ENCODE measurements around the gene IMPDH2.
A peak's percentile ranks its signal among the peaks of the same experiment; 100 is the strongest.

The IMPDH2 gene

DNA sequence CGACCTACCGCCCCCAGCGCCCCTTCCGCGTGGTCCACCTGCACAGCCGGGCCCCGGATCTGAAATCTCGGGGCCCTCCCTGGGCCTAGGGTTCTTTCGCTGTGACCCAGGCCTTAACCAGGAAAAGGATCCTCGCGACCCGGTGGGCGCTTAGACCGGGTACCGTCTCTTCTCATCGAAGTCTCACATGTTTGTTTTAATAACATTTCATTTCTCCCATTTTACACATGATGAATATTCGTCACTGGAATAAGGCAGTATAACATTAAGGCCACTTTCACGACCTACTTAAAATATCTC is 10.5 kb downstream of the IMPDH2 start:
- Histone ChIP-seq H3K9ac (ENCODE audit: low read length) (peak overlapping the region; percentile 73), H3K9me2 (replicated peaks; ENCODE audit: insufficient read depth, low read length) (no peaks in the 10 kb centered on the region), H3K4me3 (ENCODE audit: low read length) (peak overlapping the region; percentile 86), H3K9me3 (replicated peaks; ENCODE audit: insufficient read depth, low read length) (no peaks in the 10 kb centered on the region), H3K27me3 (replicated peaks; ENCODE audit: insufficient read depth, low read length) (no peaks in the 10 kb centered on the region), H3K36me3 (replicated peaks; ENCODE audit: insufficient read depth, low read length) (peaks cover 7% of the 10 kb centered on the region; the same call in 1 of the 2 replicates), H4K20me1 (ENCODE audit: insufficient read depth, low read length) (0 out of 2 replicates have a peak, but pooled peaks cover 2% of the 10 kb centered on the region), H3K79me2 (ENCODE audit: low read length) (peaks cover 47% of the 10 kb centered on the region), H3F3A (ENCODE audit: insufficient read depth, low read length) (peaks cover 67% of the 10 kb centered on the region), H3K4me1 (ENCODE audit: low read length) (peaks cover 24% of the 10 kb centered on the region), H3K27ac (ENCODE audit: low read length) (peak overlapping the region; percentile 72; the same call in 1 of the 2 replicates), H2AFZ (ENCODE audit: low read length) (peak overlapping the region; percentile 74), H3K4me2 (ENCODE audit: low read depth, low read length) (peak overlapping the region; percentile 95)
- peak; percentile 52 for DNase-seq
- TF ChIP-seq EZH2 (optimal IDR thresholded peaks at IDR 0.05; ENCODE audit: low read depth, low read length) = no peak

DNA sequence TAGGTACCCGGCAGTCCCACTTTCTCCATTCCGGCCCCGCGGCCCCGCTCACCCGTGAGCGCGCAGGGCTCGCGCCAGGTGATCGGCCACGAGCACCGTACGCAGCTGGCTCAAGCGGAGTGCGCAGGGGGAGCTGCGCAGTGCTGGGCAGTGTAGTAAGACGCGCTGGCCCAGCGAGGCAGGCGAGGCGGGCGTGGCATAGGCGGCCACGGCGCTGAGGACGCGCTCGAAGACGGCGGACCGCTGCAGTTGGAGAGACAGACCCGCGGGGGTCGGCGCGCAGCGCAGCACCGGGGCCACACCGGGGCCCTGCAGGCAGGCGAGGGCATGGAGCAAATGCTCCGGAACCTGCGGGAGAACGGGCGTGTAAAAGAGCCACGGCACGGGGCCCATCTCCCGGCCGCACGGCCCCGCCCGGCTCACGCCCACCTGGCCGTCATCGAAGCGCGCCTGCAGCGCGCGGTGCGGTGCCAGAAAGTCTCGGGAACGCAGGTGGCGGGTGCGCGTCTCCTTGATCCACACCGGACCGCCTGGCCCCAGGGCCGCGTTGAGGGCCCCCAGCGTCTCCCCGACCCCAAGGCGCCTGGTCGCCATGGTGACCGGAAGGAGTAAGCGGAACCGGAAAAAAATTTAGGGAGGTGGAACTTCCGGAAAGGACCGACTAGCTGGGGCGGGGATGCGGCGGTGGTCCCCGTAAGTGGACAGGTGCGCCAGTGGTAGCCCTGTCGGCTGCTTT is 11.1 kb downstream of the IMPDH2 start, which contains the start of gene DALRD3:
Gene DALRD3 (minus strand): TSS at position 610 of the 736 bp plus-strand sequence. CDS start 16 bp downstream, at position 594.
- peak within 1 kb of the TSS; percentile 72; the same call in 1 of the 2 replicates for H3K27ac ChIP-seq (ENCODE audit: low read length)
- H2AFZ ChIP-seq (ENCODE audit: low read length) = peak within 1 kb of the TSS; percentile 74
- peak within 1 kb of the TSS; percentile 86 for H3K4me3 ChIP-seq (ENCODE audit: low read length)
- no peaks in the 10 kb centered on the region for H3K9me2 ChIP-seq (replicated peaks; ENCODE audit: insufficient read depth, low read length)
- 0 out of 2 replicates have a peak, but pooled peaks cover 2% of the 10 kb centered on the region for H4K20me1 ChIP-seq (ENCODE audit: insufficient read depth, low read length)
- peaks cover 21% of the 10 kb centered on the region for H3K4me1 ChIP-seq (ENCODE audit: low read length)
- no peaks in the 10 kb centered on the region for H3K27me3 ChIP-seq (replicated peaks; ENCODE audit: insufficient read depth, low read length)
- peaks cover 64% of the 10 kb centered on the region for H3F3A ChIP-seq (ENCODE audit: insufficient read depth, low read length)
- peak within 1 kb of the TSS; percentile 95 for H3K4me2 ChIP-seq (ENCODE audit: low read depth, low read length)
- TF ChIP-seq EZH2 (optimal IDR thresholded peaks at IDR 0.05; ENCODE audit: low read depth, low read length) (no peak), EZH2phosphoT487 (IDR thresholded peaks at IDR 0.05; ENCODE audit: low read length) (no peak)
- TF ChIP-seq, protein P1, sequence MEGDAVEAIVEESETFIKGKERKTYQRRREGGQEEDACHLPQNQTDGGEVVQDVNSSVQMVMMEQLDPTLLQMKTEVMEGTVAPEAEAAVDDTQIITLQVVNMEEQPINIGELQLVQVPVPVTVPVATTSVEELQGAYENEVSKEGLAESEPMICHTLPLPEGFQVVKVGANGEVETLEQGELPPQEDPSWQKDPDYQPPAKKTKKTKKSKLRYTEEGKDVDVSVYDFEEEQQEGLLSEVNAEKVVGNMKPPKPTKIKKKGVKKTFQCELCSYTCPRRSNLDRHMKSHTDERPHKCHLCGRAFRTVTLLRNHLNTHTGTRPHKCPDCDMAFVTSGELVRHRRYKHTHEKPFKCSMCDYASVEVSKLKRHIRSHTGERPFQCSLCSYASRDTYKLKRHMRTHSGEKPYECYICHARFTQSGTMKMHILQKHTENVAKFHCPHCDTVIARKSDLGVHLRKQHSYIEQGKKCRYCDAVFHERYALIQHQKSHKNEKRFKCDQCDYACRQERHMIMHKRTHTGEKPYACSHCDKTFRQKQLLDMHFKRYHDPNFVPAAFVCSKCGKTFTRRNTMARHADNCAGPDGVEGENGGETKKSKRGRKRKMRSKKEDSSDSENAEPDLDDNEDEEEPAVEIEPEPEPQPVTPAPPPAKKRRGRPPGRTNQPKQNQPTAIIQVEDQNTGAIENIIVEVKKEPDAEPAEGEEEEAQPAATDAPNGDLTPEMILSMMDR (IDR thresholded peaks at IDR 0.05; ENCODE audit: low read length) = no peak
- peaks cover 47% of the 10 kb centered on the region for H3K79me2 ChIP-seq (ENCODE audit: low read length)
- peak within 1 kb of the TSS; percentile 73 for H3K9ac ChIP-seq (ENCODE audit: low read length)
- H3K9me3 ChIP-seq (replicated peaks; ENCODE audit: insufficient read depth, low read length) = no peaks in the 10 kb centered on the region
- peak; percentile 67 for DNase-seq
- peaks cover 7% of the 10 kb centered on the region; the same call in 1 of the 2 replicates for H3K36me3 ChIP-seq (replicated peaks; ENCODE audit: insufficient read depth, low read length)

DNA sequence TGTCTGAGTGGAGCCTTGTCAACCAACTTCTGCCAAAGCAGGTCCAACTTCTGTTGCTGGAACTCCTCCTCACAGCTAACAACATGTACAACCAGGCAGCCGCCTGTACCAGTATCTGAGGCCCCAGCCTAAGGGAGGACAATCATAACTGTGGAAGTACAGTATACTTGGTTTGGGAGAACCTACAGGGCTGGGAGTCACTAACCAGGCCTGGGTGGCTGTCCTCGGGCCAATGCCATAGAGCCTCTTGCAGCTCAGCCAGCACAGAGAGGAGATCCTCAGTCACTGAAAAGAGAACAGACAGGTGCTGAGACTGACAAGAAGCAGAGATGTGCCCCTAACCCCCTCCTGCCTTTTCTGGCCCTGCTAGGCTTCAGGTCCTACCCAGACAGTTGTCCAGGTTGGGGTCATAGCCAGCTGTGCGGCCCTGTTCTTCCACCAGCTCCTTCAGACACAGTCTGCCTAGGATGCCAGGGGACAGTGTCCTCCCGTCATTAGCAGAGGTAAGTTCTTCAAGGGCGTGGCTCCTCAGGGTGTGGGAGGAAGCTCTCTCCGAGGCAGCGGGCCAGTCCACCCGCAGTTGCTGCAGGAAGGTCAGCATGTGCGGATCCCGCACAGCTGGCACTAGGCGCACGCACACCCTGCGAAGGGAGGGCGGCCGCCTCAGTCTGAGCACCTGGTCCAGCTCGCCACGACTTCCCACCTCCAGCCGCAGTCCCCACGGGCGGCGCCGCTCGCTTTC is 11.8 kb downstream of the IMPDH2 start:
- Histone ChIP-seq H3F3A (ENCODE audit: insufficient read depth, low read length) (peaks cover 58% of the 10 kb centered on the region), H3K9me3 (replicated peaks; ENCODE audit: insufficient read depth, low read length) (no peaks in the 10 kb centered on the region), H3K4me2 (ENCODE audit: low read depth, low read length) (peak overlapping the region; percentile 95), H3K36me3 (replicated peaks; ENCODE audit: insufficient read depth, low read length) (peaks cover 7% of the 10 kb centered on the region; the same call in 1 of the 2 replicates), H3K27me3 (replicated peaks; ENCODE audit: insufficient read depth, low read length) (no peaks in the 10 kb centered on the region), H3K27ac (ENCODE audit: low read length) (peak overlapping the region; percentile 72; the same call in 1 of the 2 replicates), H3K4me1 (ENCODE audit: low read length) (peaks cover 16% of the 10 kb centered on the region), H4K20me1 (ENCODE audit: insufficient read depth, low read length) (0 out of 2 replicates have a peak, but pooled peaks cover 2% of the 10 kb centered on the region), H3K4me3 (ENCODE audit: low read length) (peak overlapping the region; percentile 86), H3K9ac (ENCODE audit: low read length) (peak overlapping the region; percentile 73; the same call in 1 of the 2 replicates), H3K9me2 (replicated peaks; ENCODE audit: insufficient read depth, low read length) (no peaks in the 10 kb centered on the region), H2AFZ (ENCODE audit: low read length) (peak overlapping the region; percentile 74), H3K79me2 (ENCODE audit: low read length) (peaks cover 47% of the 10 kb centered on the region)
- DNase-seq = peak; percentile 34
- TF ChIP-seq EZH2phosphoT487 (IDR thresholded peaks at IDR 0.05; ENCODE audit: low read length) = no peak
- TF ChIP-seq, protein P1 (IDR thresholded peaks at IDR 0.05; ENCODE audit: low read length) = no peak
- no peak for TF ChIP-seq EZH2 (optimal IDR thresholded peaks at IDR 0.05; ENCODE audit: low read depth, low read length)

Data from MM.1S (cell line).